Chondrocyte (in vitro differentiated cells): ENCODE results near the gene PIK3CA. TPM values are rescaled to one million over a fixed set of nuclear protein-coding genes. Genes with fewer than 3 reads are reported as not detected.

ENCODE experiments used
- DNase-seq: peaks from one replicate; pipeline ENCODE4 v3.0.0; 2021; ENCODE audit warnings: mixed read lengths, low spot score
- H3K27ac Mint-ChIP-seq: one replicate; pipeline ENCODE4 v1.8.0; 2021; ENCODE audit warnings: mild to moderate bottlenecking, moderate library complexity, mixed read lengths; ENCODE audit not compliant: unreplicated experiment
- H3K27me3 Mint-ChIP-seq: 2 replicates; pipeline ENCODE4 v1.8.0; 2021; ENCODE audit warnings: low read depth, mixed read lengths
- H3K36me3 Mint-ChIP-seq: 2 replicates; pipeline ENCODE4 v1.8.0; 2021; ENCODE audit warnings: low read depth, mixed read lengths
- H3K4me1 Mint-ChIP-seq: 2 replicates; pipeline ENCODE4 v1.8.0; 2021; ENCODE audit warnings: low read depth, mild to moderate bottlenecking, mixed read lengths
- H3K4me3 Mint-ChIP-seq: one replicate; pipeline ENCODE4 v1.8.0; 2021; ENCODE audit warnings: mild to moderate bottlenecking, moderate library complexity, mixed read lengths; ENCODE audit not compliant: unreplicated experiment
- H3K9me3 Mint-ChIP-seq: 2 replicates; pipeline ENCODE4 v1.8.0; 2021; ENCODE audit warnings: low read depth, mixed read lengths
- CTCF ChIP-seq: fragments of 200-600 bp; sonication (generic); IDR thresholded peaks from 2 replicates; pipeline ENCODE4 v1.5.0; 2021; ENCODE audit warnings: antibody characterized with exemption, mild to moderate bottlenecking, moderate library complexity
- total RNA-seq: library from RNA; stranded (reverse); gene quantifications from 3 replicates; pipeline ENCODE4 v1.2.1, GENCODE V29; 2021

PIK3CA gene
- total RNA-seq, 1 donor from 2014 or later, result 29.3 TPM

- Mint-ChIP-seq H3K36me3 (no peaks in the 10 kb centered on the region), H3K27me3 (no peaks in the 10 kb centered on the region), H3K27ac (no peak overlapping the region), H3K4me3 (no peak overlapping the region), H3K9me3 (no peaks in the 10 kb centered on the region), H3K4me1 (no peaks in the 10 kb centered on the region)
- no peak for TF ChIP-seq CTCF
- no peak for DNase-seq
Measured at GRCh38 chr3:179278151-179278550, 130.0 kb downstream of the PIK3CA start.

GRCh38 chr3:179278932-179279693 lies 131.0 kb downstream of the PIK3CA start:
- Mint-ChIP-seq H3K9me3 (no peaks in the 10 kb centered on the region), H3K36me3 (peaks cover 2% of the 10 kb centered on the region), H3K27ac (no peak overlapping the region), H3K27me3 (peaks cover 2% of the 10 kb centered on the region), H3K4me3 (no peak overlapping the region), H3K4me1 (no peaks in the 10 kb centered on the region)
- TF ChIP-seq CTCF, result no peak
- no peak for DNase-seq

- no peak for TF ChIP-seq CTCF
- Mint-ChIP-seq H3K9me3 (no peaks in the 10 kb centered on the region), H3K36me3 (peaks cover 3% of the 10 kb centered on the region), H3K4me1 (no peaks in the 10 kb centered on the region), H3K27me3 (peaks cover 3% of the 10 kb centered on the region), H3K4me3 (no peak overlapping the region), H3K27ac (no peak overlapping the region)
- no peak for DNase-seq
Measured at GRCh38 chr3:179279837-179280236, 131.7 kb downstream of the PIK3CA start.

GRCh38 chr3:179281825-179282224 lies 133.7 kb downstream of the PIK3CA start:
- no peak for TF ChIP-seq CTCF
- H3K4me1 Mint-ChIP-seq, result no peaks in the 10 kb centered on the region
- H3K4me3 Mint-ChIP-seq, result no peak overlapping the region
- H3K9me3 Mint-ChIP-seq, result no peaks in the 10 kb centered on the region
- DNase-seq, result no peak
- peaks cover 4% of the 10 kb centered on the region for H3K27me3 Mint-ChIP-seq
- no peak overlapping the region for H3K27ac Mint-ChIP-seq
- H3K36me3 Mint-ChIP-seq, result peaks cover 3% of the 10 kb centered on the region

GRCh38 chr3:179286331-179286730 lies 138.2 kb downstream of the PIK3CA start:
- DNase-seq, result no peak
- H3K27ac Mint-ChIP-seq, result no peak overlapping the region
- H3K36me3 Mint-ChIP-seq, result peaks cover 3% of the 10 kb centered on the region
- H3K4me1 Mint-ChIP-seq, result no peaks in the 10 kb centered on the region
- no peaks in the 10 kb centered on the region for H3K9me3 Mint-ChIP-seq
- peaks cover 4% of the 10 kb centered on the region for H3K27me3 Mint-ChIP-seq
- TF ChIP-seq CTCF, result no peak
- H3K4me3 Mint-ChIP-seq, result no peak overlapping the region
